A549 (cell line): ENCODE results near the gene H2BK1. TPM values are rescaled to one million over a fixed set of nuclear protein-coding genes. Genes with fewer than 3 reads are reported as not detected.

Experiments used
- ATAC-seq, 2 experiments: fragments of 200-7000 bp in 1 of 2; fragments of >200 bp in 1 of 2; cut with Nextera tagmentation in 1 of 2; cut with Tn5 transposase in 1 of 2; 3 replicates each; pipeline versions ENCODE4 v1.8.0 to v1.9.1; 2018 to 2020; ENCODE audit warnings: mild to moderate bottlenecking in 1 of 2, moderate library complexity in 1 of 2
- CTCF ChIA-PET: fragments of 300-600 bp; sonication (Branson Sonifier 250); formaldehyde crosslinking; extraction: SDS; loops from one replicate; lab custom pipeline; 2021; ENCODE audit warnings: antibody characterized with exemption, inconsistent platforms; lab: Yijun Ruan, JAX
- POLR2A ChIA-PET: fragments of 350-600 bp; formaldehyde crosslinking; extraction: SDS; loops from one replicate; lab custom pipeline; 2021; ENCODE audit warnings: antibody characterized with exemption, inconsistent platforms; lab: Yijun Ruan, JAX
- DNase-seq, 2 experiments: peaks; one replicate each; pipeline versions ENCODE4 v3.0.0 to v3.0.0-alpha.2; 2011 to 2016; ENCODE audit warnings: low read depth in 1 of 2, low spot score in 1 of 2
- FAIRE-seq: peaks from 2 replicates; lab custom pipeline; 2011; peaks lifted over from hg19 to GRCh38; lab: Jason Lieb, UNC
- H3K27ac ChIP-seq, 2 experiments: fragments of >200 bp; sonication (Bioruptor Twin); formaldehyde crosslinking; 3 replicates each; pipeline ENCODE4 v1.5.1; 2016 to 2017
- H3K4me1 ChIP-seq: fragments of >200 bp; sonication (Bioruptor Twin); formaldehyde crosslinking; 3 replicates; pipeline ENCODE4 v1.6.1; 2016
- H3K4me2 ChIP-seq: fragments of >200 bp; sonication (Bioruptor Twin); formaldehyde crosslinking; 3 replicates; pipeline ENCODE4 v1.6.1; 2016
- H3K4me3 ChIP-seq: fragments of >200 bp; sonication (Bioruptor Twin); formaldehyde crosslinking; 3 replicates; pipeline ENCODE4 v1.5.1; 2016
- H3K9me3 ChIP-seq: fragments of >200 bp; sonication (Bioruptor Twin); formaldehyde crosslinking; 3 replicates; pipeline ENCODE4 v1.6.1; 2016
- BHLHE40 ChIP-seq: IDR thresholded peaks from 2 replicates; pipeline ENCODE4 v1.6.1; 2012; ENCODE audit warnings: low read depth, low read length, inconsistent platforms
- CBX2 ChIP-seq: fragments of 200-600 bp; sonication (generic); IDR thresholded peaks from 2 replicates; pipeline ENCODE4 v1.6.1; 2016; ENCODE audit warnings: low read depth, mild to moderate bottlenecking, borderline replicate concordance
- CHD2 ChIP-seq: fragments of 150-350 bp; IDR thresholded peaks from 2 replicates; pipeline ENCODE4 v1.6.1; 2014; ENCODE audit warnings: low read length; ENCODE audit not compliant: partially characterized antibody
- GATA3 ChIP-seq: IDR thresholded peaks from 2 replicates; pipeline ENCODE4 v1.6.1; 2012; ENCODE audit warnings: borderline replicate concordance
- HDAC2 ChIP-seq: fragments of 200-600 bp; sonication (generic); IDR thresholded peaks from 2 replicates; pipeline ENCODE4 v1.6.1; 2016
- HOXA7 ChIP-seq: fragments of 250-450 bp; sonication (Bioruptor Pico); IDR thresholded peaks from 2 replicates; pipeline ENCODE4 v1.5.0; 2020; ENCODE audit warnings: mild to moderate bottlenecking, moderate library complexity
- HOXB13 ChIP-seq: fragments of 250-450 bp; sonication (Bioruptor Pico); IDR thresholded peaks from 2 replicates; pipeline ENCODE4 v1.5.0; 2020; ENCODE audit warnings: low read depth, mild to moderate bottlenecking, moderate library complexity
- KDM5A ChIP-seq: fragments of 200-600 bp; sonication (generic); IDR thresholded peaks from 2 replicates; pipeline ENCODE4 v1.6.1; 2016; ENCODE audit warnings: antibody characterized with exemption, mild to moderate bottlenecking
- MAFK ChIP-seq: fragments of 450-650 bp; IDR thresholded peaks from 2 replicates; pipeline ENCODE4 v1.6.1; 2014; ENCODE audit not compliant: partially characterized antibody
- MAZ ChIP-seq: fragments of 150-350 bp; IDR thresholded peaks from 2 replicates; pipeline ENCODE4 v1.6.1; 2014; ENCODE audit warnings: antibody characterized with exemption, low read depth, low read length, borderline replicate concordance
- PHF8 ChIP-seq: fragments of 200-600 bp; sonication (generic); IDR thresholded peaks from 2 replicates; pipeline ENCODE4 v1.6.1; 2016; ENCODE audit warnings: low read depth, mild to moderate bottlenecking, antibody characterized with exemption, moderate library complexity, borderline replicate concordance
- RARB ChIP-seq: fragments of 250-450 bp; sonication (Bioruptor Pico); IDR thresholded peaks from 2 replicates; pipeline ENCODE4 v1.8.0; 2021; ENCODE audit warnings: mild to moderate bottlenecking, moderate library complexity
- RCOR1 ChIP-seq: fragments of 150-350 bp; IDR thresholded peaks from 2 replicates; pipeline ENCODE4 v1.6.1; 2014; ENCODE audit warnings: antibody characterized with exemption, low read length, low read depth
- REST ChIP-seq: fragments of 200-600 bp; sonication (generic); IDR thresholded peaks from 2 replicates; pipeline ENCODE4 v1.6.1; 2016; ENCODE audit warnings: antibody characterized with exemption, mild to moderate bottlenecking, moderate library complexity
- RFX5 ChIP-seq: fragments of 450-650 bp; IDR thresholded peaks from 2 replicates; pipeline ENCODE4 v1.7.1; 2014; ENCODE audit warnings: antibody characterized with exemption, mild to moderate bottlenecking, moderate library complexity
- RNF2 ChIP-seq: fragments of 200-600 bp; sonication (generic); IDR thresholded peaks from 2 replicates; pipeline ENCODE4 v1.6.1; 2016; ENCODE audit warnings: low read depth, mild to moderate bottlenecking, antibody characterized with exemption, moderate library complexity, borderline replicate concordance
- TFCP2L1 ChIP-seq: fragments of 250-450 bp; sonication (Bioruptor Pico); IDR thresholded peaks from 2 replicates; pipeline ENCODE4 v1.5.0; 2021; ENCODE audit warnings: mild to moderate bottlenecking
- TP53 ChIP-seq: fragments of 250-450 bp; sonication (Bioruptor Pico); IDR thresholded peaks from 2 replicates; pipeline ENCODE4 v1.5.0; 2021; ENCODE audit warnings: mild to moderate bottlenecking, moderate library complexity
- ZC3H11A ChIP-seq: fragments of 450-650 bp; IDR thresholded peaks from 2 replicates; pipeline ENCODE4 v1.6.1; 2014; ENCODE audit warnings: antibody characterized with exemption, mild to moderate bottlenecking
- WGBS: methylation state at CpG from one replicate; pipeline ENCODE4 v1.1.6; 2017; ENCODE audit errors: missing lambda C conversion rate; 5-methylcytosine and 5-hydroxymethylcytosine counted together
- polyA plus RNA-seq, 4 experiments: library from polyadenylated mRNA; depleted of rRNA in 3 of 4; stranded (reverse); fragments of >200 nt; fragmentation: RNase III in 1 of 4; extraction: RNeasy Plus Mini Kit Qiagen cat#74134 plus additional on column Dnase treatment in 1 of 4; gene quantifications; 2 replicates in 3 of 4; 3 replicates in 1 of 4; pipeline ENCODE4 v1.2.3, GENCODE V29; 2011 to 2017

The H2BK1 gene
- polyA plus RNA-seq, 2 of the 4 experiments (the other 2 are of a cell fraction) = not detected

GRCh38 chr7:151176401-151176800 is 33.9 kb downstream of the H2BK1 start:
- no peak for ATAC-seq
- no peak overlapping the region for H3K27ac ChIP-seq
- POLR2A ChIA-PET = no interaction called here
- 83% methylated on average over 9 of the region's 9 CpGs for WGBS
- TF ChIP-seq CHD2 (no peak), RFX5 (no peak), PHF8 (no peak)
- no peak overlapping the region for H3K4me2 ChIP-seq
- no peak for DNase-seq
- no peaks in the 10 kb centered on the region for H3K4me1 ChIP-seq
- no peaks in the 10 kb centered on the region for H3K9me3 ChIP-seq
- CTCF ChIA-PET = interaction anchor here (0.8 to 5.3 kb wide), 8 partner anchors 9 to 580 kb away, joined by 3 to 34 read pairs (median 4); partner anchors contain the start of gene GBX1
- no peak for FAIRE-seq
- H3K4me3 ChIP-seq = no peak overlapping the region

GRCh38 chr7:151175793-151176311 is 34.4 kb downstream of the H2BK1 start:
- no peak overlapping the region for H3K27ac ChIP-seq
- no peaks in the 10 kb centered on the region for H3K4me1 ChIP-seq
- no peak overlapping the region for H3K4me3 ChIP-seq
- ChIA-PET CTCF (interaction anchor here (0.6 to 5.3 kb wide), 8 partner anchors 9 to 580 kb away, joined by 3 to 34 read pairs (median 4); partner anchors contain the start of gene GBX1), POLR2A (no interaction called here)
- FAIRE-seq (no peak), DNase-seq (no peak), ATAC-seq (peak in 1 of 2 experiments; percentile 7; a peak in 1 of 6 replicates)
- 69% methylated on average over 16 of the region's 23 CpGs for WGBS
- no peaks in the 10 kb centered on the region for H3K9me3 ChIP-seq
- no peak overlapping the region for H3K4me2 ChIP-seq
- TF ChIP-seq MAZ (no peak), TP53 (no peak), BHLHE40 (no peak), GATA3 (no peak), RCOR1 (no peak), REST (no peak), HOXA7 (CRISPR knock-in tag) (no peak), CBX2 (no peak), RNF2 (no peak), MAFK (no peak), TFCP2L1 (CRISPR knock-in tag) (no peak), ZC3H11A (no peak), HDAC2 (no peak), KDM5A (no peak)

GRCh38 chr7:151175047-151175792 is 35.1 kb downstream of the H2BK1 start:
- TF ChIP-seq RARB (no peak), CHD2 (no peak), RCOR1 (no peak), HOXB13 (CRISPR knock-in tag) (no peak)
- 71% methylated on average over 15 of the region's 16 CpGs for WGBS
- H3K9me3 ChIP-seq = no peaks in the 10 kb centered on the region
- no peaks in the 10 kb centered on the region for H3K4me1 ChIP-seq
- H3K27ac ChIP-seq = no peak overlapping the region
- ChIA-PET POLR2A (no interaction called here), CTCF (interaction anchor here (0.6 to 5.3 kb wide), 9 partner anchors 8 to 581 kb away, joined by 3 to 34 read pairs (median 3); partner anchors contain the start of gene GBX1)
- H3K4me3 ChIP-seq = no peak overlapping the region
- ATAC-seq (no peak), DNase-seq (no peak), FAIRE-seq (no peak)
- no peak overlapping the region for H3K4me2 ChIP-seq
